GM19328 (cell line): ENCODE results near the gene POLR1D.

Experiments
- ATAC-seq: cut with Tn5 transposase; IDR thresholded peaks from one replicate; pipeline ENCODE4 v1.9.1; 2021; ENCODE audit warnings: mild to moderate bottlenecking, moderate library complexity; ENCODE audit not compliant: unreplicated experiment

Gene POLR1D, protein sequence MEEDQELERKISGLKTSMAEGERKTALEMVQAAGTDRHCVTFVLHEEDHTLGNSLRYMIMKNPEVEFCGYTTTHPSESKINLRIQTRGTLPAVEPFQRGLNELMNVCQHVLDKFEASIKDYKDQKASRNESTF

DNA sequence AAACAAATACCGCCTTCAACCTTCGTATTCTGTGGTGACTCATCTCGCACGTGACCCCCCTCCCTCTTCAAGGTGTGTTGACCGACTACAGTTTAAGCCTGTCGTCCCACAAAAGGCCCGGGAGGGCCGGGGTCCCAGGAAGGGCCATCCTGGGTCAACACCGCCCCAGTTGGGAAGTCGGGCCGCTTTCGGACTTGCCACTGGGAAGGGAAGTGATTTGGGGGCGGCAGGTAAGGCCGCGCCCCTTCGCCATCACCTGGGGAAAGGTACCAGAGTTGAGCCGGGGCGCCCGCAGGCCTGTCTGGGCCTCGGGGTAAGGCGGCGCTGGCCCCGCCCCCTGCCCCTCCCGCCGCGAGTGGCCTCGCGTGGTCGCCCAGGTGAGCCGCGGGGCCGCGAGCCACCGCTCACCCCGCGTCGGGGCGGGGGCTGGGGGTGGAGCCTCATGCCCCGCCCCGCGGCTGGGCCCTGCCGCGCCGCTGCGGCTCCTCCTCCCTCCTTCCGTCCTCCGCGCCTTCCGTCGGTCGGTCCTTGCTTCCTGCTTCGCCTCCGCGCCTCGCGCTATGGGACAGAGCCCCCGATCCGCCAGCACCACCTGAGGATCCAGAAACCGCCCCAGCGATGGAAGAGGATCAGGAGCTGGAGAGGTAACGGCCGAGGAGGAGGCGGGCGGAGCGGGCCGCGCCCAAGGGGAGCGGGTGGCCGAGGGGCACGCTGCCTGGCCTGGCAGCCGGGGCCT lies at the start of gene POLR1D:
TSS of gene POLR1D (plus strand) at position 527 of the 736 bp plus-strand sequence. CDS start at position 619, 92 bp downstream.
- ATAC-seq: peak; percentile 54

DNA sequence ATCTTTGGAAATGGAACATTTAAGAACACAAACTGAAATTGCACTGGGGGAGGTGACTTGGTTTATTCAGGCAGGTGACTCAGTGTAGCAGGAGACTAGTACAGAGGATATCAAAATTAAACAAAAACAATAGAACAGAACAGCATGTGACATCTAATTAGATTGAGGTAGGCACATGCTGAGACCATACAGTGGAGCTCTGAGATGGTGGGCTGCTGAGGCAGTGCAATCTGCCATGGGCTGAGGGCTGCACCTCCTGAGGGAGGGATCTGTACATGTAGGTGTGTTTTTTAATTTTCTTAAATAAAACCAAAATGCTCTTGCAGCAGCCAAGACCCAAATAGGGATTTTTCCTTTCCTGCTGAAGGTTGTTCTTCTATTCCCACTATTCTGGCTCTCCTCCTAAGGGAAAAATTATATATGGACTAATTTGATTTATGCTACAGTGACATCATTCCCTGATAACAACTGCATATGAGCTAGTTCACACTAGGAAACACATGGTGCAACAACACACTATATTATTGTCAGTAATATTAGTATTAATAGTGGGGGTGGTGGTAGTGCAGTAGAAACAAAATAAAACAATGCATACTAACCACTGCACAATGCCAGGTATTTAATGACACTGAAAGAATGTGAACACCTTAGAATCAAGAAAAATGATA lies 49.3 kb upstream of the POLR1D start:
- ATAC-seq: no peak

DNA sequence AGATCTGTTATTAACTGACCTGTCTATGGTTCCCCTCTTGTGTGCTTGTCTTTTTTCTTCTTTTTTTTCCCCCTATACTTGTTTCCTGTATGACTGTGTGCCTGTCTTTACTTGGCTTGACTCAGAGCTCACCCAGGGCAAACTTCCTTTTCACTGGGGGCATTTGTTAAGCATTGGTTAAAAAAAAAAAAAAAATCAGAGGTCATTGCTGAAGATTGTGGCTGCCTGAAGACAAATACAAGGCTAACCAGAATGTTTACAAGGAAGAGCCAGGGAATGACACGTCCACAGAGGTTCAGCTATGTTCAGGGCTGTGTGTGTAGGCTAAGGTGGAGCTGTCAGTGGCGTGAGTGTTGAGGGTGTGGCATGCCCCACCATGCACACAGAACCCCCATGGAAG lies 48.4 kb upstream of the POLR1D start:
- ATAC-seq: no peak

DNA sequence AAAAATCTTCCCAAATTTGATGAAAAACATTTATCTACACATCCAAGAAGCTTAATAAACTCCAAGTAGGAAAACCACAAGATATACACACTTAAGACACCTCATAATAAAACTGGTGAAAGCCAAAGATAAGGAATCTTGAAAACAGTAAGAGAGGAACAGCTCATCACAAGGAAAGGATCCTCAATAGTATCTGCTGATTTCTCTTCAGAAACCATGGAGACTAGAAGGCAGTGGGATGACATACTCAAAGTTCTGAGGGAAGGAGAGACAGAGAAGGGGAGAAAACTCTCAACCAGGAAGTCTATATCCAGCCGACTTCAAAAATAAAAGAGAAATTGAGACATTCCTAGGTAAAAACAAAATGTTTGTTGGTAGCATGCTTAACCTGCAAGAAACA lies 47.0 kb upstream of the POLR1D start:
- ATAC-seq: no peak

DNA sequence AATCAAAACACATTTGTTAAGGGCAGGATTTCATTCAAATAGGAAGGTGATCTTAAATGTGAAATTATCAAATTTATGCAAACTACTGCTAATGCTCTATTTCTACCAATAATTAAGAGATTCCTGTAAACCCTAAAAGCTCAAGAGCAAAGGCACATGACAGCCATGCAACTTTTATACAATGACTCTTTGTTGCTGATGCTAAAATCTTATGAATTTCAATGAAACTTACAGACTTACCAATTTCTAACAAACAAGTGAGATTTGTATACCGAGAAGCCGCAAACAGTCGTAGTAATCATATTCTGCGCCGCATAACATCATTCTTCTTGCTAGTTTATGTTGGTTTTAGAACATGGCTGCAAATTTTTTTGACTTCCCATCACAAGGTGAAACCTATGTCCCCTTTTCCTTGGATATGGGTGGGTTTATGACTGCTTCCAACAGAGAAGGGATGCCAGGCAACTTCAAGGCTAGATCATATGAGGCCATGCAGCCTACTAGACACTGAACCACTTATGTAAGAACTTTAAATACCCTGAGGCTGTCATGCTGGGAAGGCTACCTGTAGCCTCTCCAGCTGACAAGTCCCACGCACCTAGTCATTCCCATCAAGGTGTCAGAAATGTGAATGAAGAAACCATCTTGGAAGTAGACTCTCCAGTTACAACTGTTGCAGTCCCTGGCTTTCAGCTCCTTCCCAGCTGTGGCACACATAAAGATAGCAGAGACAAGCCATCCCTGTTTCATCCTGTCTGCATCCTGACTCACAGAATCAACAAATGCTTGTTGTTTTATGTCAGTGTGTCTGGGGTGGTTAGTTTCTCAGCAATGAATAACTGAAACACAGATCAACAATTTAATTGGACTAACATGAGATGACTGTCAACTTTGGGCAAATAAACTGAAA lies 43.3 kb upstream of the POLR1D start:
- ATAC-seq: no peak

DNA sequence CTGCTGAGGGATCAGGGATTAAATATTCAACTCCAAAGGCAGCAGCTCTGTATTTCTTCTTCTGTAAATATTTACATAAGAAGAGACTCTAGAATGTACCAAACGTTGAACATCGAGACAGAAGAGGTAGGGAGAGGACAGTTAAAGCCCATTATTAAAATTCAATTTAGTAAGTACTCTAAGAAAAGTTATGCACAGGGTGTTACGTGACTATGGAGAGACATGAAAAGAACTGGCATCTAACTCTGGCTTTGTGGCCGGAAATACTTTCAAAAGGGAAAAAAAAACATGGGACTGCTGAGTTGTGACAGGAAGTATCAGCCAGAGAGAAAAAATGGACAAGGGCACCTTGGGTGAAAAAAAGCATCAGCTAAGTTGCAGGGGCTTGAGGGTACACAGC lies 38.0 kb upstream of the POLR1D start:
- no peak for ATAC-seq

DNA sequence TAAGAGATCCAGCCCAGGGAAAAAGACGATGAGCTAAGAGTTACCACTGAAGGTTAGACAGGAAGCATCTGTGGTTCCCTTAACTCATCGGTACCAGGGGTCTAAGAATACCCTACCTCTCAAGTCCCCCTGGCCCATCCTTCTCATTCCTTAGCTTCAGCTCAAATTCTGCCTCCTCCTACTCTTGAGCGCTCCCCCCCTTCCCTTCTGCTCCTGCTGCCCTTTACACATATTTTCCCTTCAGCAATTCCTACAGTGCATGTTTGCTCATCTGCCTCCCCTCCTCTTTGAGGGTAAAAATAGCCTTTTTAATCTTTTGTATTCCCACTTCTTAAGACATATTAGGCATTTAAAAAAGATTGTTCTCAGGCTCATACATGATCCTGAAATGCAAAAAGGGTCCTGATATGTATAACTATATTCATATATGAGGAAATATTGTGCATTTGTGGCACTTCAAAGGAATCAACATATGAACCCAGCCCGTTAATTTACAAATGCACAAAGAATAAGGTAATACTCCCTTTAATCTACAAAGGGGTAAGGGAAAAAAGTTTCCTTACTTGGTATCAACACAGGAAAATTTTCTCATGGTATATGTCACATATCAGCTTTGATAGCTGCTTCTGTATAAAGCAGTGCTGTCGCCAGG lies 34.5 kb upstream of the POLR1D start:
- no peak for ATAC-seq

DNA sequence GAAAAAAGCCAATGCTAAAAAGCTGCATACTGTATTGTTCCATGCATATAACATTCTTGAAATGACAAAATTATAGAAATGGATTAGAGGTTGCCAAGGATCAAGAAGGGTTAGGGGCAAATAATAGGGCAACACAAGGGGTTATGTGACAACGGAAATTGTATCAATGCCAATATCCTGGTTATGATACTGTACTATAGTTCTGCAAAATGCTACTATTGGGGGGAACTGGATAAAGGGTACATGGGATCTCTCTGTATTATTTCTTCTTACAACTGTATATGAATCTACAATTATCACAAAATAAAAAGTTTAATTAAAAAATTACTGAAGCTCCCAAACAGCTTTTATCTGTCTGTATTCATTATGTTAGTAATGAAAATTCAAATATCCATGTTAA lies 33.3 kb upstream of the POLR1D start:
- ATAC-seq: no peak

DNA sequence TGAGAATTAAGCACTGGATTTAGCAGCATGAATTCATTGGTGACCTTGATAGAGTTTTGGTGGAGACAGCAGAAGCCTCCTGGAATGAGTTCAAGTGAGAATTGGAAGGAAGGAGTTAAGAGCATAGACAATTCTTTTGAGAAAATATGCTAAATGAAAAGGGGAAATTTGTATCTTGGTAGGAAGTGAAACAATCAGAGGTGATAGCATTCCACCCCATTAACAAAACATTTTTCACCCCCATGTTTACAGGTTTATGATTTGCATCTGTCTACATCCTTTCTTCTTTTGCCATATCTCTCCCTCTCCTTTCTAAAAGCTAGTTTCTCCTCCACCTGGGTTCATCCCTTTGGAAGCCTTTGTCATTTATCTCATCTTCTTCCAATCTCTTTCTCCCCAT lies 28.8 kb upstream of the POLR1D start:
- no peak for ATAC-seq

DNA sequence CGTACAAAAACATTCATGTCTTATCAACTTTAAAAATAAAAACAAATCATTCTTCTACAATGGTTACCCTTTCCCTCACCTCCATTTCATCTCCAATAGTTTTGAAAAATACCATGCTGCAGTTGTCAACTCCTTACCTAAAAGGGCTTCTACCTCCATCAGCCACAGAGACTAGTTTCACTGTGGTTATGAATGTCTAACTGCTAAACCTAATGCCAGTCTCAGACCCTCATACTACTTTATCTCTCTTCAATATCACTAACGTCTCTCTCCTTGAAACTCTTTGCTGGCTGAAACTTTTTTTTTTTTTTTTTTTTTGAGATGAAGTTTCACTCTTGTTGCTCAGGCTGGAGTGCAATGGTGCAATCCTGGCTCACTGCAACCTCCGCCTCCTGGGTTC lies 28.4 kb upstream of the POLR1D start:
- no peak for ATAC-seq

DNA sequence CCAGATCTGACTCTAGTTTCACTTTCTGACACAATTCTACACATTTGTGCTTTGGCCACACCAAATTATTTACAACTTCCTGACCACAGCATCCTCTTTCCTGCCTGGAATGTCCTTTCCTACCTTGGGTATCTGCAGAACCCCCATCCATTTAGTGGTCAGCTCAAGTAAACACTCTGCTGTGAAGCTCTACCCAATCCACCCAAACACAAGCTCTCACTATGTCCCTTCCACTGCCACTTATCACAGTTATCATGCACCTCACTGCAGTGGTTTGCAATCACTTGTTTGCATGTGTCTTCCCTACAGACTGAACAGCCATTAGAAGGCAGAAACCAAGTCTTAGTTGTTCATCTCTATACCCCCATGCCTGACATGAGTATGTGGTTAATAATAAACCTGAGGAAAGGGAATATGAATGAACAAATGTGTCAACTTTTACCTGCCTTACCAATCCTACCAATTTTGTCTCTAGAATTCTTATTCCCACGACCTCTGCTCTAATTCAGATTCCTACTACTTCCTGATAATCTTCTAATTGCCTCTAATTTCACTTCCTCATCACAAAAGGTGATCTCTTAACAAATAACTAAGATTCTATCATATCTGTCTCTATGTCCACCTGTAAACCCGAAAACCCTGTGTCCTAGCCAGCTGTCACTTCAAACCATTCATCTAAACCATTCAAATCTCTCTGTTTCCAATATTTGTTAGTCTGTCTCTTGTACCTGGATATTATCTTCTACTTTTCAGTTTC lies 26.5 kb upstream of the POLR1D start:
- no peak for ATAC-seq

DNA sequence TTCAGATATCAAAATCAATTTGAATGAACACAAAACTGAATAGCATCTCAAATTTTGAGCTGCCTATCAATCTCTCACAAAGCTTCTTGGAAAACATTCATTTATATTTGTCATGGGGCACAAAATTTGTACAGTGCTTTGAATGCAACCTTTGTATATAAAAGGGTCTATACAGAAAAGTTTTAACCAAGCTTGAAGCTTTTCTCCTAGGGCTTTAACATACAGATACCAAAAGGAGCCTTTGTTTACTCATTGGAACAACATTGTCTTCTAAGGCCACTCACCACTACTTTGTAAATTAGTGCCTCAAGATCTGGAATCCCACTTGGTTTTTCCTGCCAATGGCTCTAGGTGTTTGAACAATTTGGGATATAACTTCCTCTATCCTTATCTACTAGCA lies 22.6 kb upstream of the POLR1D start:
- no peak for ATAC-seq

DNA sequence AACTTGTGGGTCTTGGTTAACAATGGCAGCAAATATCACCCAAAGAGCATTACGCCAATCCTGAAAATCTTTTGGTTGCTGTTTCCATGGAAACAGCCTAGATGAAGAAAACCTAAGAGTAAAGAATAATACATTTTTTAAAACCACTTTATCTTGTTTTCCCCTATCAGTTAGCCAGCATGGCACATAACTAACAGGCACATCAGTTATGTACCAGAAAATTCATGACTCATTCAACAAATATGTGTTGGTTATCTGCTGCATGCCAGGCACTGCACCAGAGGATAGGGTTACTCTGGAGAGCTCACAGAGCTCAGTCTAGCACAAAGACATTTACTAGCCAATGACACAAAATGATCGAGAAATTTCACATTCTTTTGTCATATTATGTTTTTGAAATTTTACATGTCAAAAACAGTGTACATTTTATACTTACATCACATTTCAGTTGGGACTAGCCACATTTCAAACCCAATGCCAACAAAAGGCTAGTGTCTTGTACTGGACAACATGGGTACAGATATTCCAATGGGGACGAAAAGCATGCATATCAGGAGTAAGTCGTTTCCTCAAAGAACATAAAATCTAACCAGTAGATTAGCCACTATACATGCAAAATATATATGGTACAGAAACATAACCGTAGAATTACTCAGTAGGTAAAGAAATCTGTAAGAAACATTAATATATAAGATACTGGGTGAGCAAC lies 21.7 kb upstream of the POLR1D start:
- no peak for ATAC-seq

DNA sequence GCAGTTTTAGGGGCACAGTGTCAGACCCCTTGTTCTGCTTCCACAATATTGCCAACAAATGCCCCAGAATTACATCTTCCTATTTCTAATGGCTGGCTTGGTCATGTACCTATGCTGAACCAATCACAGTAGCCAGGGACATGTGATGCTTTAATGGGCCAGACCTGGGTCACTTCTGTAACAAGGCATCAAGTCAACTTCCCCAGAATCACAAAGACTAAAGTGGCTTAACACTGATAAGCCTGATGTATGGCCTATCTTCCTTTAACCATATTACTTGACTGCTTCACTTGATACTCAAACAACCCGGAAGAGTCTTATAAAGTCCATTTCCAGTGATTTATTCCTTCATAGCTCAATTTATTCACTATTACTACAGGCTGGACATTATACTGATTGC lies 21.0 kb upstream of the POLR1D start:
- ATAC-seq: no peak

DNA sequence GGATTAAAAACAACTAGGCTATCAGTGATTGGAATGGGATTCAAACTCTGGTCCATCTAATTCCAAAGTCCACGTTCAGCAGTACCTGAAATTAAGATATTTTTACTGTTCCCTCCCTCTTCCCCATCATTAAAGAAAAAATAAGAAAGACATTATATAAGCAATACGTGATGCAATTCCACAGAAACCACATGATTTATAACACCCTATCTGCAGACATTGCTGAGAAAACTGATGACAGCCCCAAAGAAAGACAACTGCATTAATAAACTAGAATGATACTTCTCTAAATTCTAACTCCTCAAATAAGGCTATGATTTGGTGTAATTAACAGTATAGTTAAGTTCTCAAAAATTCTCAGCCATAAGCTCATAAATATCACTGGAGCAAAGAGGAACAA lies 20.5 kb upstream of the POLR1D start:
- ATAC-seq: no peak

DNA sequence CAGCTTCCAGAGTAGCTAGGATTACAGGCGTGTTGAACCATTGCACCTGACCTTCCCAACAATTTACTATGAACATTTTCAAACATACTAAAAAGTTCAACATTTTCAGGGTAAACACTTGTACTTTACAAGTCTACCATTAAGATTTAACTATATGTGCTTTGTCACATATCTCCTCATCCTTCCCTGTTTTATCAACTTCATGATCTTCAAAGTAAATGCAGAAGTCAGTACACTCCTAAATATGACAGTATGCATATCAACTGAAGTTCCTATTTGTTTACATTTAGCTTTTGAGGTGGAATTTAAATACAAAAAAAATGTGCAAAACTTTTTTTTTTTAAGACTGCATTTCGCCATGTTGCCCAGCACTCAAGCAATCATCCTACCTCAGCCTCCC lies 19.9 kb upstream of the POLR1D start:
- ATAC-seq: no peak

DNA sequence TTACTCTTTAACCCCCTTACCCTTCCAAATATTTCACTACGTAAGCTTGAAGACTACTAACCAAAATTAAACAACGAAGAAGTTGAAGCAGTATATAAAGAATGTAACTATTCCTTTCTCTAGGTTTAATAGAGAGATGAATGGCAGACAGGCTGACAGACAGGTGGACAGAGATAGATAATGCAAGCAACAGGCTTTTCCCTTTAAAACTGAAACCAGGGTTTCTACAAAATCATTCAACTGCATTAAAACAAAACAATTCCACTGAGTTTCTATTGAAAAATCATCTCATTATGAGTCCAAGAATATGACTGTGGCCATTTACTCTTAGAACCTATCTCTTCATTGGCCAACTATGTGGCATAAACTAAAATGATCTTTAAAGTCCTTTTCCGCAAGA lies 16.6 kb upstream of the POLR1D start:
- no peak for ATAC-seq

DNA sequence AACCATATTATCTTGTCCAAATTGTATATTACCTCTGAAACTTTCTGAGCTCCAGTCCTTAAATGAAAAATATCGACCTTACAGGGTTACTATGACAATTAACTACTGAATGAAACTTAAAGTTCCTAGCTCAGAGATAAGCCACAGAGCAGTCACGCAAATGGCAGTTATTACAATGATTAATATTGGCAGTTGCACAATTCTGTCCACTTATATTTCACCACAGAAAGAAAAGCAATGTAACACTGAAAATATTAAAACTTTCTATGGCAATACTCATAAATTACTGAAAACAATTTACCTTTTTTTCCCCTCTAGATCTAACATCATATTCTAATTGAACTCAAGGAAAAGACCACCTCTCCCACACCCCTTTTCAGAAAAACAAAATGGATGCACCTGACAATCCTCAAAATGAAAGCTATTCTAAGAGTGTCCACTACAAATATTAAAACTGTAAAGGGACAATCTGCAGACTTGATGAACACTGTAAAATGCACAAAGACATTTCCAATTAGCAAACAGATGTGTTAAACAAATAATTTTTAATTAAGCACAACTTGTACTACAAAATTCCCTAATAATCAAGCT lies 16.0 kb upstream of the POLR1D start:
- ATAC-seq: no peak

DNA sequence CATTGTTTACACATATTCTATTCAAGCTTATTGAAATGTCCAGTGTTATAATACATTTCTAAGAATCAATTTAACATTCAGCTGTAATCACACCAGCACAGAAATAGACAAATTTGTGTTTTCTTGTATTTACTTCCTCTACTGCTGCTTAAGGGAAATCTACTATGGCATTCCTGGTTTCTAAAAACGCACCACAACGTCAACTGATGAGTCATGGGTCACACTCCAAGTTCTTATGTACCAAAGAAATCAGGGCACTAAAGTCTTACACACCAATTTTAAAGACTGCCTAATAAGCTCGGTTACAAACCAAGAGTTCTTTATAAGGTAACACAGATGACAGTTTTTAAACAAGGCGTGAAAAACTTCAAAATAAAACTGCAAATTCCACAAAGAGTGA lies 14.6 kb upstream of the POLR1D start:
- ATAC-seq: no peak
